ENCODE measurements around the gene RALGAPA2.
"Not testable (repeated sequence)": the region's sequence is repeated elsewhere in the genome, so short reads cannot be mapped to it uniquely, and the experiment has no call there.

Gene RALGAPA2

GRCh38 chr20:20571068-20571780 is 141.2 kb downstream of the RALGAPA2 start:
- DNase-seq (ENCODE audit: low read depth) = no peak

GRCh38 chr20:20568604-20569205 is 143.7 kb downstream of the RALGAPA2 start:
- DNase-seq (ENCODE audit: low read depth) = peak; percentile 47

- DNase-seq (ENCODE audit: low read depth) = no peak
These were observed 144.7 kb downstream of the RALGAPA2 start for GRCh38 chr20:20567712-20568111.

DNA sequence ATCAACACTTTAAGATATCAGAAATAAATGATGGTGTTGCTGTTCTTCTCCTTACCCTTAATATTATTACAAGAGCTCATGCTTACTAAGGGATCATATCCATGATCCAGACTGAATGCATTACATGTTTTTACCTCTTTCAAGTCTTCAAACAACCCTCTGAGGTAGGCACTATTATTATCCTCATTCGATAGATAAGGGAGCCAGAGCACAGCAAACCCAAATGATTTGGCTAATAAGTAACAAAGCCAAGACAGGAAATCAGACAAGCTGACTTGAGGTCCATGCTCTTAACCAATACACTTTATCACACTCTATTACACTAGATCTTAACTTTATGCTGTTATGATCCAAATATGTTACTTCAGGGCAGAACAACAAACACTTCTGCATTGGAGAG is 145.9 kb downstream of the RALGAPA2 start:
- no peak for DNase-seq (ENCODE audit: low read depth)

DNA sequence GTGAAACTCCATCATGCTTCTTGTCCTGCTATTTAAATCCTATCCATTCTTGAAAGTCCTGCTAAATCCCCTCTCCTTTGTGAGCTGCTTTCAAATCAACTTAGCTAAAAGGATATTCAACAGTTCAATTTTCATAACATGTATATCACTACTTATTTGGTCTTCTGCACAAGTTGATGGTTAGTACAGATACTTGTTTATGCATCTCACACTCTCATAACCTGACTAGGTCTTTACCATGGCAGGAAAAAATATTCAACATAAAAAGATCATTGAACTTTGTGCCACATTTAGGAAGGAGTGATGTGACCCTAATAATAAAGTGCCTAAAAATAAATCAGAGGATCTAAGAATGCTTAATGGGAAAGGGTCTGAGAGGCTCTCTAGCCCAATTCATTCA is 148.2 kb downstream of the RALGAPA2 start:
- no peak for DNase-seq (ENCODE audit: low read depth)

DNA sequence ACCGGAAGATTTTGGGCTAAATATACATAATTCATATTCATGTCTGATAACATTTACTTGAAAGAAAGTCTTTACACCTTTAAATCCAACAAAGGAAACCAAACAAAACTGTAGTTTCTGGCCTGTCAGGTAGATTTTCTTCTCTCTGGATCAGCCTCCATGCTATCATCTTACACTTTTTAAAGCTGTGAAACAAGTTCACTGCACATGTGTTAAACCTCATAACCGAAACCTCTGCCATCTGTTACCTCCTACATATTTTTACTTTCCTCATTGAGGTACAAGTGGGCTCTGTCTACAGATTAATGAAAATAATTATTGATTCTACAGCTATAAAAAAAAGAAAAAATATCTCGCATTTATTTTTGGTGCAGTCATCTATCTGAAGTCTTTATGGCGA is 149.9 kb downstream of the RALGAPA2 start:
- DNase-seq (ENCODE audit: low read depth) = no peak

GRCh38 chr20:20561841-20562240 is 150.6 kb downstream of the RALGAPA2 start:
- DNase-seq (ENCODE audit: low read depth) = no peak

DNA sequence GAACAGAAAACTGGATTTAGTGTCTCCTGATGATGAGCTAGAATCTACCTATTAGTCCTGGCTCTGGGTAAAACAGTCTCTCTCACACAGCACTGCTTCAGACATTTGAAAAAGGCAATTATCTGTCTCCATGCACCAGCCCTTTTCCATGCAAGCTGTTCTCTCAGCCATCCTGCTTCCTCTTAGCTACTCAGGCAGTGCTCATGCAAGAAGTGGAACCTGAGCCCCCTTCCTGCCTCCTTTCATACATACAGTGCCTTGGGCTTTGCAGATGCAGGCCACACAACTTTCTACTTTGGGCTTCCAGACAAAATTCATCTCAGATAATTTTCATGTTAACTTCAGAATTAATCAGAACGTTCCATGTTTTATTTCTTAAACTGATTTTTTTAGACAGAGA is 151.3 kb downstream of the RALGAPA2 start:
- DNase-seq (ENCODE audit: low read depth) = no peak

- no peak for DNase-seq (ENCODE audit: low read depth)
These were observed 155.0 kb downstream of the RALGAPA2 start for GRCh38 chr20:20557406-20557805.

GRCh38 chr20:20555838-20556237 is 156.6 kb downstream of the RALGAPA2 start:
- DNase-seq (ENCODE audit: low read depth) = no peak

- no peak for DNase-seq (ENCODE audit: low read depth)
These were observed 157.5 kb downstream of the RALGAPA2 start for GRCh38 chr20:20554951-20555350.

DNA sequence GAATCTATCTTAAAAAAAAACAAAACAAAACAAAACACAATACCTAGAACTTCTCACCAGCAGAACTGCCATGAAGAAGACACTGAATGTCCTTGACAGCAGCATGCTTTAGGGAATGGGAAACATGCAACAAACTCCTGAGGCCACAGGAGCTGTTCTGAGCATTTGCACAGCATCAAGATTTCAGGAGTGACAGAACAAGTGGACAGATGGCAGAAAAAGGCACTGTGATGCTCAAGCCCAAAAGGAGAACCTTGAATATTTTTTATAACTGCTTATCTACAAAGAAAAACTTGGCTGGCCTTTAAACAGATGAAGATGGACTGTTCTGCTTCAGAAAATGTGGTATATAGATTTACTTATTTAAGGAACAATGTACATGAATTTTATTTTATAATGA is 158.9 kb downstream of the RALGAPA2 start:
- no peak for DNase-seq (ENCODE audit: low read depth)

GRCh38 chr20:20552076-20552475 is 160.4 kb downstream of the RALGAPA2 start:
- DNase-seq (ENCODE audit: low read depth) = no peak

GRCh38 chr20:20551409-20551808 is 161.0 kb downstream of the RALGAPA2 start:
- no peak for DNase-seq (ENCODE audit: low read depth)

DNA sequence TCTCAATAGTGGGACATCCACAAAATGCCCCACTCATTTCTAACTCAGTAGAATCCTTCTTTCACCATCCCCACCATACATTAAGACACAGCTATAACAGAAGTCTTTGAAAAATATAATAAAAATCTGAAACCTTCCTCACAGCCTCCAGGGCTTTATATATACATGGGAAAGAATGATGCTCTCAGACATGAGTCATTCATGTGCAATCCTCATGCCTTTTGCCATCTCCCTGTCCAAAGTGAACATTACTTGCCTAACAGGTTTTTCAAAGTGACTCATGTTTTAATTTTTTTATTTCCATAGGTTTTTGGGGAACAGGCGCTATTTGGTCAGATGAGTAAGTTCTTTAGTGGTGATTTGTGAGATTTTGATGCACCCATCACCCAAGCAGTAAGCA is 162.7 kb downstream of the RALGAPA2 start:
- DNase-seq (ENCODE audit: low read depth) = peak; percentile 90

DNA sequence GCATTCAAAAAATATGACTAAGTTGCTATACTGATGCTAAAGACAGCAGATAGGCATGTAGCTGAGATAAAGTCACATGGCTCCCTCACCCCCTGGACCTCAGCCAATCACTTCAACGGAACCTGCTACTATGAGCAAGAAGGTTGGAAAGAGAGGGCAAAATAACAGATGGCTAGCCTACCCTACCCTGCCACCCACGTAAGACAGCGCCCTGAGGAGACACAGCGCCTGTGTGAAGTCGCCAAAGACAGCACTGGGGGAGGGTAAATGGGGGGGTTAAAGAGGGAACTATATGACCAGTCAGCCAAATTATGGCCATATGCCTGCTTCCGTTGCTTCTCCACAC is 163.2 kb downstream of the RALGAPA2 start:
- DNase-seq (ENCODE audit: low read depth) = peak; percentile 30

DNA sequence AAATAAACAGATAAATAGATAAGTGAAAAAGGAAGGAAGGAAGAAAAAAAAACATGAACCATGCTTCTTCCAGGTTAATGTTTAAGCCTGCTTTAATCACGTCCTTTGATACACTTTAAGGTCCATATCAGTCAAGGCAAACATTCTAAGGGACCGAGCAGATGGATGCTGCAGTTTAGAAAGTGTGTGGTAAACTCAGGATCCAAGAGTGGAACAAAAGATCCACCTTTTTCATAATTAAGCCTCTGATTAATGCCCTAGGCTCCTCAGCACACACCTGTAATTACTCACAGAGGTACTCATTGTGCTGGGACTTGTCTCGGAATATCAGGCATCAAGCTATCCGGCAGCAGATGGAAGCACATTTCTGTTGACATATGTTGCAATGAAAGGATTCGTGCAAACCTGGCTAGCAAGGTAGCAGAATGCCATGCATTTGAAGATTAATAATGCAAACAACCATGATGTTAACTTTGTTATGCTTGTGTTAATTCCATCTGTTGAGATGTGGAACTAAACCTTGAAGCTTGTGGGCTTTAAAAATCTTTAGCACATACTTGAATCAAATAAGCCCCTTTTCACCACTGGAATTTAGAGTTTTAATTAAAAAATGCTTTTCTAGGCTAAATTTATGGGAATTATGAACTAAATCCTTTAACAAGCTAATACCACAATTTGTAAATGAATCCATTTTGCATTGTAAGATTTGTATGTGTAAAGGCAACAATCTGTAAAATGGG is 163.7 kb downstream of the RALGAPA2 start:
- DNase-seq (ENCODE audit: low read depth) = no peak

- DNase-seq (ENCODE audit: low read depth) = no peak
These were observed 164.6 kb downstream of the RALGAPA2 start for GRCh38 chr20:20547876-20548266.

DNA sequence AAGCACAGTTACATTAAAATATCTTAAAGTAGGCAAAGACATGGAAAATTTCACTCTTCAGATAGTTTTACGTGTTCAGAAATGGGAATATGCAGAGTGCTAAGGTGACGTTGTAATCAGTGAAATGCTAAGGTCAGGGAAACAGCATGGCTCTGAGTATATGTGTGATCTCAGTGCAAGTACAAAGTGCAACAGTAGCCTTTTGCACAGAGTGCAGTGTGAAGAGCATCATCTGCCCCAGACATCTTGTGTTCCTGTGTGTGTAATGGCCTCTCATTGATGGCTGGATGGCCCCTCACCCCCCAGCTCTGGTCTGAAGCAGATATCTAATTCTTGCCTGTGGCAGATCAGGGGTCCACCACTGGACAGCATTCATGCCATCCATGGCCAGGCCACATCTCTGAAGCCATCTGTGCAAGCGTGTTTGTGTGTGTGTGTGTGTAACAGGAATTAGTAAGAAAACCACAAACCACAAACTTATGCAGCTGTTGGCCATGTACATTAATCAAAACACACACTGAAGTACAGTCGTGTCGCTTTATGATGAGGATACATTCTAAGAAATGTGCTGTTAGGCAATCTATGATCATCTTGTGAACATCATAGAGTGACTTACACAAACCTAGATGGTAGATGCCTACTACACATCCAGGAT is 165.1 kb downstream of the RALGAPA2 start:
- peak; percentile 44 for DNase-seq (ENCODE audit: low read depth)

DNA sequence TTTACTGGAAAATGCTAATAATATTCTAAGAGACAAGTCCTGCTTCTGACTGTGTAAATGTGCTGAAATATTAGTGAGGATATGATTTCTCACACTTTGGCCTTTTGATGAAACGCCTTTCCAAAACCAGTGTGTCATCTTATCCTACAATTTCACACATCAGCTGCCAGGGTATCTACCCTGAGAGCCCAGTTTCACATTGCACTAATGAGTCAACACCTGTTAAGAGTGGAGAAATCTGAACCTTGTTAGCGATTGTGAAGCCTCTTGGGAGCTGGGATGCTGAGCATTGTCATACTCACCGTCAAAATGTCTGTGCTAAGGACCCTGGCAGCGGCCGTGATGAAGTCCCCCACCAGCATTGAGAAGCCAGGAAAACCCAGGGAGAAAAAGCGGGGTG is 166.0 kb downstream of the RALGAPA2 start:
- DNase-seq (ENCODE audit: low read depth) = no peak

DNA sequence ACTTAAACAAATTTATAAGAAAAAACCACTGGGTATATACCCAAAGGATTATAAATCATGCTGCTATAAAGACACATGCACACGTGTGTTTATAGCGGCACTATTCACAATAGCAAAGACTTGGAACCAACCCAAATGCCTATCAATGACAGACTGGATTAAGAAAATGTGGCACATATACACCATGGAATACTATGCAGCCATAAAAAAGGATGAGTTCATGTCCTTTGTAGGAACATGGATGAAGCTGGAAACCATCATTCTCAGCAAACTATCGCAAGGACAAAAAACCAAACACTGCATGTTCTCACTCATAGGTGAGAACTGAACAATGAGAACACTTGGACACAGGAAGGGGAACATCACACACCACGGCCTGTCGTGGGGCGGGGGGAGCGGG is 169.1 kb downstream of the RALGAPA2 start:
- DNase-seq (ENCODE audit: low read depth) = not testable (repeated sequence)

DNA sequence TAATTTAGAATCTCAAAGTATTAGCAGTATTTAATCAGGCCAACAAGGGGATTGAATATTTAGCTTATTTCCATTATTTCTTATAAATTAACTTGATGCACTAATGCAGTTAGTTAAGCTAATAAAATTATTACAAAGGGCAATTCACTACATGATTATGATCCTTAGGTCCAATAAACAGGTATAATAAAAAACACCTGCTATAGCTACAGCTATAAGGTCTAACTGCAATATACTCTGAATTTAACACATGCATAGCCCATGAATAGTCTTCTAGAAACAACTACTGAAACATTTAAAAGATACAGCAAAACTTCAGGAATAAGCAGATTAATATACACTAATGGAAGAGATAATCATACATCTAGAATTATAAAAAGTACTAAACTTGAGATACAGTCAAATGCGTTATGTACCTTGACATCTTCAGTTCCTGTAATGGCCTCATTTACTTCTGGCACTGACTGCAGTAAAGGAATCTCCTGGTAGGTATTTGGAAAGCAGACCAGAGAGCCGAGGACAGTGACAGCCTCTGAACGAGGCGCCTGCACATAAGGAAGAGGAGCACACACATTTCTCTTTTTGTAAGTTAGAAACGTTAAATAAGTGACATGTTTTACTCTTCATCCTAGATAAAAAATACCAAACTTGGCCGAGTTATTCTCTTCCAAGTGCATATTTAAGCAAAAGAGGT is 176.1 kb downstream of the RALGAPA2 start:
- DNase-seq (ENCODE audit: low read depth) = no peak

All from EH (cell line).